Right kidney (tissue), 1 donor: Measurements from ENCODE around the gene TMEM135.

Source experiments
- DNase-seq: peaks from one replicate; pipeline ENCODE4 v3.0.0-alpha.2; 2016

The TMEM135 gene

GRCh38 chr11:87301785-87302540, 264.2 kb downstream of the TMEM135 start:
- no peak for DNase-seq

GRCh38 chr11:87304412-87304811, 266.7 kb downstream of the TMEM135 start:
- DNase-seq, result peak; percentile 38

- no peak for DNase-seq
Measured at GRCh38 chr11:87306262-87306851, 268.6 kb downstream of the TMEM135 start.

GRCh38 chr11:87307101-87307500, 269.4 kb downstream of the TMEM135 start:
- no peak for DNase-seq

GRCh38 chr11:87315229-87315628, 277.5 kb downstream of the TMEM135 start:
- no peak for DNase-seq

GRCh38 chr11:87316491-87316890, 278.8 kb downstream of the TMEM135 start:
- no peak for DNase-seq

- no peak for DNase-seq
Measured at GRCh38 chr11:87317441-87317840, 279.7 kb downstream of the TMEM135 start.

- no peak for DNase-seq
Measured at GRCh38 chr11:87320123-87320522, 282.4 kb downstream of the TMEM135 start.

- no peak for DNase-seq
Measured at GRCh38 chr11:87322568-87322967, 284.8 kb downstream of the TMEM135 start.

- DNase-seq, result no peak
Measured at GRCh38 chr11:87323899-87324298, 286.2 kb downstream of the TMEM135 start.

- no peak for DNase-seq
Measured at GRCh38 chr11:87324817-87325489, 287.2 kb downstream of the TMEM135 start.

- no peak for DNase-seq
Measured at GRCh38 chr11:87325490-87325872, 287.7 kb downstream of the TMEM135 start.

- no peak for DNase-seq
Measured at GRCh38 chr11:87326594-87326993, 288.9 kb downstream of the TMEM135 start.

- no peak for DNase-seq
Measured at GRCh38 chr11:87329172-87329571, 291.4 kb downstream of the TMEM135 start.

GRCh38 chr11:87330187-87330601, 292.5 kb downstream of the TMEM135 start:
- no peak for DNase-seq

GRCh38 chr11:87331273-87331672, 293.5 kb downstream of the TMEM135 start:
- DNase-seq, result no peak

- DNase-seq, result no peak
Measured at GRCh38 chr11:87338046-87338639, 300.4 kb downstream of the TMEM135 start.

- no peak for DNase-seq
Measured at GRCh38 chr11:87339416-87339815, 301.7 kb downstream of the TMEM135 start.

GRCh38 chr11:87347441-87347840, 309.7 kb downstream of the TMEM135 start:
- no peak for DNase-seq

GRCh38 chr11:87347854-87348253, 310.1 kb downstream of the TMEM135 start:
- DNase-seq, result no peak

GRCh38 chr11:87351676-87352075, 313.9 kb downstream of the TMEM135 start:
- DNase-seq, result no peak

GRCh38 chr11:87352759-87353707, 315.3 kb downstream of the TMEM135 start:
- peak; percentile 70 for DNase-seq
